Motor neuron (in vitro differentiated cells): Measurements from ENCODE around the gene FOXN3. TPM values are rescaled to one million over a fixed set of nuclear protein-coding genes. Genes with fewer than 3 reads are reported as not detected.

Experiments
- ATAC-seq, 8 experiments: fragments of 200-7000 bp; cut with Tn5 transposase; replicated peaks in 6 of 8; 2 replicates each; pipeline ENCODE4 v1.8.0; 2021; ENCODE audit warnings: mild to moderate bottlenecking in 8 of 8, moderate library complexity in 8 of 8
- H3K27ac ChIP-seq, 2 donors: fragments of 250-450 bp; sonication (Bioruptor Pico); 2 replicates each; pipeline ENCODE4 v1.9.0; 2021; ENCODE audit warnings: antibody characterized with exemption in 2 of 2, mild to moderate bottlenecking in 2 of 2, moderate library complexity in 1 of 2
- H3K4me1 ChIP-seq, 2 donors: fragments of 250-450 bp; sonication (Bioruptor Pico); replicated peaks in 1 of 2; 2 replicates each; pipeline ENCODE4 v1.6.1; 2021; ENCODE audit warnings: antibody characterized with exemption in 2 of 2, mild to moderate bottlenecking in 2 of 2, moderate library complexity in 1 of 2
- H3K4me3 ChIP-seq, 5 donors: fragments of 250-450 bp; sonication (Bioruptor Pico); 2 replicates each; pipeline ENCODE4 v1.9.0; 2021; ENCODE audit warnings: antibody characterized with exemption in 5 of 5, mild to moderate bottlenecking in 5 of 5, moderate library complexity in 4 of 5
- WGBS, 10 experiments: fragments of 450-650 bp; shearing (Covaris generic); methylation state at CpG; one replicate each; pipeline ENCODE4 v1.0.0; 2022; 5-methylcytosine and 5-hydroxymethylcytosine counted together
- in situ Hi-C, 9 experiments: fragments of 400-800 bp; cut with MboI; loops; one replicate each; pipeline ENCODE4 v1.15.0; 2021; ENCODE audit warnings: low sequenced_read_pairs in 9 of 9, low pct_unique_long_range_greater_than_20kb in 2 of 9; ENCODE audit not compliant: unreplicated experiment in 9 of 9
- total RNA-seq, 8 experiments: library from RNA; unstranded; fragments of 300-600 nt; gene quantifications; 2 replicates each; pipeline versions ENCODE4 v1.2.3 to v1.2.4, GENCODE V29; 2022

FOXN3 gene
- total RNA-seq, 8 experiments from 2014 or later: 20.2 to 75.8 (median 26.8) TPM

- in situ Hi-C loops: no loop called here
- ATAC-seq: no peak
These were observed 168.5 kb downstream of the FOXN3 start for GRCh38 chr14:89248411-89249064.

GRCh38 chr14:89247457-89248122 is 169.4 kb downstream of the FOXN3 start:
- in situ Hi-C loops: no loop called here
- H3K4me1 ChIP-seq: peaks cover 10 to 21% of the 10 kb centered on the region in 2 donors
- H3K4me3 ChIP-seq: no peak overlapping the region
- ATAC-seq: no peak
- 90 to 100% (median 100%) methylated on average over 1 to 3 of the region's 3 CpGs; no CpG with 5 or more reads in 1 of the 10 experiments for WGBS, 10 experiments
- no peak overlapping the region for H3K27ac ChIP-seq

More at GRCh38 chr14:89248411-89249064, 168.5 kb downstream of the FOXN3 start:
- WGBS, 10 experiments: 75 to 100% (median 88%) methylated on average over 1 to 5 of the region's 5 CpGs
- Histone ChIP-seq H3K4me3 (no peak overlapping the region), H3K4me1 (peaks cover 7 to 11% of the 10 kb centered on the region in 2 donors), H3K27ac (no peak overlapping the region)

- Histone ChIP-seq H3K4me3 (no peak overlapping the region), H3K4me1 (peaks cover 10 to 24% of the 10 kb centered on the region in 2 donors)
- WGBS, 10 experiments: 60 to 100% (median 89%) methylated on average over 1 to 7 of the region's 8 CpGs; no CpG with 5 or more reads in 2 of the 10 experiments
These were observed 170.7 kb downstream of the FOXN3 start for GRCh38 chr14:89246290-89246689.

GRCh38 chr14:89245802-89246201 is 171.2 kb downstream of the FOXN3 start:
- Histone ChIP-seq H3K27ac (no peak overlapping the region), H3K4me3 (no peak overlapping the region), H3K4me1 (peaks cover 10 to 24% of the 10 kb centered on the region in 2 donors)
- 76 to 100% (median 95%) methylated on average over 1 to 9 of the region's 9 CpGs for WGBS, 10 experiments
- no peak for ATAC-seq
- in situ Hi-C loops: no loop called here

More at GRCh38 chr14:89246290-89246689, 170.7 kb downstream of the FOXN3 start:
- ATAC-seq: no peak
- in situ Hi-C loops: no loop called here
- H3K27ac ChIP-seq: no peak overlapping the region

- ATAC-seq: no peak
- WGBS, 10 experiments: 83 to 91% (median 90%) methylated on average over 3 to 6 of the region's 6 CpGs; no CpG with 5 or more reads in 2 of the 10 experiments
- Histone ChIP-seq H3K27ac (no peak overlapping the region), H3K4me3 (no peak overlapping the region), H3K4me1 (peaks cover 11 to 27% of the 10 kb centered on the region in 2 donors)
- in situ Hi-C loops: no loop called here
These were observed 172.3 kb downstream of the FOXN3 start for GRCh38 chr14:89244720-89245119.

- 40 to 100% (median 87%) methylated on average over 1 to 6 of the region's 6 CpGs; no CpG with 5 or more reads in 2 of the 10 experiments for WGBS, 10 experiments
- Histone ChIP-seq H3K4me3 (no peak overlapping the region), H3K4me1 (peaks cover 17 to 28% of the 10 kb centered on the region in 2 donors), H3K27ac (no peak overlapping the region)
- in situ Hi-C loops: no loop called here
- ATAC-seq: peak in 1 of 8 experiments; percentile 3
These were observed 173.3 kb downstream of the FOXN3 start for GRCh38 chr14:89243741-89244140.

- WGBS, 10 experiments: 17 to 82% (median 74%) methylated on average over 1 to 4 of the region's 4 CpGs; no CpG with 5 or more reads in 2 of the 10 experiments
- H3K27ac ChIP-seq: no peak overlapping the region
- H3K4me3 ChIP-seq: no peak overlapping the region
- in situ Hi-C loops: no loop called here
- peaks cover 18 to 32% of the 10 kb centered on the region in 2 donors for H3K4me1 ChIP-seq
- peak in 6 of 8 experiments; percentile 47 to 76 (median 70) for ATAC-seq
These were observed 173.7 kb downstream of the FOXN3 start for GRCh38 chr14:89243286-89243685.

- in situ Hi-C loops: no loop called here
- 44 to 100% (median 77%) methylated on average over 2 to 9 of the region's 9 CpGs for WGBS, 10 experiments
- Histone ChIP-seq H3K4me1 (peaks cover 18 to 34% of the 10 kb centered on the region in 2 donors), H3K4me3 (no peak overlapping the region), H3K27ac (no peak overlapping the region)
- peak; percentile 32 to 75 (median 64) for ATAC-seq
These were observed 174.3 kb downstream of the FOXN3 start for GRCh38 chr14:89242652-89243279.

GRCh38 chr14:89241934-89242651 is 174.9 kb downstream of the FOXN3 start:
- H3K27ac ChIP-seq: no peak overlapping the region
- no peak overlapping the region for H3K4me3 ChIP-seq
- 67 to 100% (median 81%) methylated on average over 1 to 5 of the region's 8 CpGs for WGBS, 10 experiments
- in situ Hi-C loops: no loop called here
- H3K4me1 ChIP-seq: peaks cover 18 to 34% of the 10 kb centered on the region in 2 donors
- ATAC-seq: no peak

- in situ Hi-C loops: no loop called here
- Histone ChIP-seq H3K4me1 (peaks cover 18 to 34% of the 10 kb centered on the region in 2 donors), H3K4me3 (no peak overlapping the region), H3K27ac (no peak overlapping the region)
- ATAC-seq: no peak
- 71 to 100% (median 94%) methylated on average over 1 to 4 of the region's 4 CpGs; no CpG with 5 or more reads in 3 of the 10 experiments for WGBS, 10 experiments
These were observed 175.8 kb downstream of the FOXN3 start for GRCh38 chr14:89241257-89241656.

- WGBS, 10 experiments: 60 to 100% (median 83%) methylated on average over 1 to 3 of the region's 3 CpGs; no CpG with 5 or more reads in 5 of the 10 experiments
These were observed 176.6 kb downstream of the FOXN3 start for GRCh38 chr14:89240414-89240813.

GRCh38 chr14:89239023-89239422 is 178.0 kb downstream of the FOXN3 start:
- ATAC-seq: peak in 5 of 8 experiments; percentile 39 to 64 (median 59)
- H3K4me1 ChIP-seq: peaks cover 18 to 34% of the 10 kb centered on the region in 2 donors
- no peak overlapping the region for H3K4me3 ChIP-seq
- 17 to 100% (median 68%) methylated on average over 1 to 6 of the region's 6 CpGs for WGBS, 10 experiments
- H3K27ac ChIP-seq: peak overlapping the region in 1 of 2 donors; percentile 4
- in situ Hi-C loops: no loop called here

More at GRCh38 chr14:89240414-89240813, 176.6 kb downstream of the FOXN3 start:
- in situ Hi-C loops: no loop called here
- H3K4me1 ChIP-seq: peaks cover 18 to 34% of the 10 kb centered on the region in 2 donors
- no peak overlapping the region for H3K27ac ChIP-seq
- peak in 3 of 8 experiments; percentile 32 to 69 (median 60) for ATAC-seq
- H3K4me3 ChIP-seq: no peak overlapping the region
